OCI-LY7 (cell line): ENCODE data around the gene MACROD2.

Experiments
- CTCF ChIP-seq: fragments of 200-600 bp; sonication (generic); conservative IDR thresholded peaks from 2 replicates; pipeline ENCODE4 v1.5.1; 2014; ENCODE audit warnings: mild to moderate bottlenecking, antibody characterized with exemption, low read length, moderate library complexity, mixed read lengths
- EZH2phosphoT487 ChIP-seq: fragments of 200-600 bp; sonication (generic); IDR thresholded peaks from 2 replicates; pipeline ENCODE4 v1.6.1; 2018; ENCODE audit warnings: low read depth, borderline replicate concordance, mild to moderate bottlenecking, mixed run types, antibody characterized with exemption, low read length, moderate library complexity, mixed read lengths

GRCh38 chr20:15627089-15627488 lies 1631.8 kb downstream of the MACROD2 start:
- TF ChIP-seq CTCF (no peak), EZH2phosphoT487 (no peak)
